GM19463 (cell line): ENCODE results near the gene PRDX1.

ENCODE experiments used
- ATAC-seq: cut with Tn5 transposase; IDR thresholded peaks from one replicate; pipeline ENCODE4 v1.9.1; 2021; ENCODE audit warnings: mild to moderate bottlenecking, moderate library complexity; ENCODE audit not compliant: unreplicated experiment

Gene PRDX1

DNA sequence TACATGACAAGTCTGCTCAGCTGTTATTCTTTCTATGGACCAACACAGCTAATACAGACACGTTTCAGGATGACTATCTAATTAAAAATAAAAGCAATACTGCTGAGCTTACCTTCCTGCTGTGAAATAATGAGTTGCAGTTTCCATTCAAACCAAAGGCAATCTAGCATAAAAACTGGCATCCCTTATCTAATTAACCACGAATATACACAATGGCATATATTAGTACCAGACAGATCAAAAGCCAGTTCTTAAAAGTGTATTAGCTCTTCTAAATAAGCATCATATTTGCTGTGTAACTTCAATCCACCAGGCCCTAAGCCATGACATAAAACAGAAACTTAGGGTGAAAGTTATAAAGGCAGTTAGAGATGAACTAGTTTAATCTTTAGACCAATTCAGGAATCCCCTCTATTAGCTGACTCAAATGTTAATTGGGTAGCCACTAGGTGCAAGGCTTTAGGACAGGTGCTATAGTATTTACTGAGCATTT is 51.3 kb downstream of the PRDX1 start:
- ATAC-seq = peak; percentile 40

- peak; percentile 64 for ATAC-seq
Observed at GRCh38 chr1:45467353-45467752, 54.3 kb downstream of the PRDX1 start.

DNA sequence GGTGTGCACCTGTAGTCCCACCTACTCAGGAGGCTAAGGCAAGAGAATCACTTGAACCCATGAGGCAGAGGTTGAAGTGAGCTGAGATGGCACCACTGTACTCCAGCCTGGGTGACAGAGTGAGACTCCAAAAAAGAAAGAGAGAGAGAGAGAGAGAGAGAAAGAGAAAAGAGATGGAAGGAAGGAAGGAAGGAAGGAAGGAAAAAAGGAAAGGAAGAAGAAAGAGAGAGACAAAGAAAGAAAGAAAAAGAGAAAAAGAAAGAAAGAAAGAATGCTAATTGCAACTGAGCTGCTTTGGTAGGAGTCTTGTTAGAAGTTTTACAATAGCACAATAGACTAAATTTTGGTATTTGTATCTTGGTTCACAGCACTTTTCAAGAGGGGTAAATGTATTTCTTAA is 56.4 kb downstream of the PRDX1 start:
- no peak for ATAC-seq
